HG03045 (cell line): ENCODE measurements around the gene HLA-DQB1.
"Not testable (repeated sequence)": the region's sequence is repeated elsewhere in the genome, so short reads cannot be mapped to it uniquely, and the experiment has no call there.

ENCODE experiments used
- ATAC-seq: cut with Tn5 transposase; IDR thresholded peaks from one replicate; pipeline ENCODE4 v1.9.1; 2021; ENCODE audit warnings: mild to moderate bottlenecking, moderate library complexity; ENCODE audit not compliant: unreplicated experiment

The HLA-DQB1 gene

GRCh38 chr6:32662836-32663235, 3.6 kb downstream of the HLA-DQB1 start:
- ATAC-seq, result no peak

- no peak for ATAC-seq
Observed at GRCh38 chr6:32662099-32662498, 4.4 kb downstream of the HLA-DQB1 start.

- ATAC-seq, result peak; percentile 77
Observed at GRCh38 chr6:32659856-32660595, 6.4 kb downstream of the HLA-DQB1 start.

- ATAC-seq, result no peak
Observed at GRCh38 chr6:32658268-32658897, 8.1 kb downstream of the HLA-DQB1 start.

- ATAC-seq, result not testable (repeated sequence)
Observed at GRCh38 chr6:32657819-32658218, 8.6 kb downstream of the HLA-DQB1 start.

GRCh38 chr6:32657329-32657728, 9.1 kb downstream of the HLA-DQB1 start:
- not testable (repeated sequence) for ATAC-seq

- ATAC-seq, result no peak
Observed at GRCh38 chr6:32655203-32655710, 11.2 kb downstream of the HLA-DQB1 start.

- ATAC-seq, result no peak
Observed at GRCh38 chr6:32645047-32645703, 21.3 kb downstream of the HLA-DQB1 start.

- no peak for ATAC-seq
Observed at GRCh38 chr6:32643904-32644303, 22.6 kb downstream of the HLA-DQB1 start.

- no peak for ATAC-seq
Observed at GRCh38 chr6:32642720-32643106, 23.7 kb downstream of the HLA-DQB1 start.

GRCh38 chr6:32641785-32642719, 24.4 kb downstream of the HLA-DQB1 start:
- not testable (repeated sequence) for ATAC-seq

GRCh38 chr6:32641122-32641521, 25.3 kb downstream of the HLA-DQB1 start:
- ATAC-seq, result no peak

GRCh38 chr6:32639440-32640394, 26.7 kb downstream of the HLA-DQB1 start:
- ATAC-seq, result no peak

- ATAC-seq, result no peak
Observed at GRCh38 chr6:32638532-32639219, 27.8 kb downstream of the HLA-DQB1 start.

- no peak for ATAC-seq
Observed at GRCh38 chr6:32637883-32638282, 28.6 kb downstream of the HLA-DQB1 start.

GRCh38 chr6:32637219-32637880, 29.1 kb downstream of the HLA-DQB1 start, which contains the start of gene HLA-DQA1:
Gene HLA-DQA1 (plus strand): TSS chr6:32637406. CDS start chr6:32637459, 53 bp downstream.
- ATAC-seq, result peak; percentile 48

GRCh38 chr6:32635526-32636123, 30.8 kb downstream of the HLA-DQB1 start:
- no peak for ATAC-seq

- ATAC-seq, result not testable (repeated sequence)
Observed at GRCh38 chr6:32629793-32630192, 36.7 kb downstream of the HLA-DQB1 start.
